K562 (cell line): Measurements from ENCODE around the gene PTP4A1. TPM values are rescaled to one million over a fixed set of nuclear protein-coding genes. Genes with fewer than 3 reads are reported as not detected.

Experiments used
- ATF1 ChIP-seq, 2 experiments: fragments of 450-650 bp in 1 of 2; IDR thresholded peaks; 2 replicates each; pipeline ENCODE4 v1.6.1; 2016; ENCODE audit warnings: missing compliant biosample characterization in 1 of 2, missing genetic modification characterization in 1 of 2
- EZH2 ChIP-seq: IDR thresholded peaks from 2 replicates; pipeline ENCODE4 v1.6.1; 2012; ENCODE audit warnings: low read depth, mild to moderate bottlenecking, inconsistent platforms, low read length, borderline replicate concordance
- HLTF ChIP-seq: fragments of 450-650 bp; IDR thresholded peaks from 2 replicates; pipeline ENCODE4 v1.6.1; 2016
- HMGN3 ChIP-seq: IDR thresholded peaks from 2 replicates; pipeline ENCODE4 v1.6.1; 2011; ENCODE audit warnings: borderline replicate concordance, low read depth, mild to moderate bottlenecking, mixed read lengths, low read length; ENCODE audit not compliant: insufficient read length; ENCODE audit errors: extremely low read depth
- NCOA4 ChIP-seq: fragments of 450-650 bp; IDR thresholded peaks from 2 replicates; pipeline ENCODE4 v1.6.1; 2018; ENCODE audit warnings: mild to moderate bottlenecking; ENCODE audit not compliant: partially characterized antibody
- NR3C1 ChIP-seq: sonication (generic); formaldehyde crosslinking; IDR thresholded peaks from 2 replicates; pipeline ENCODE4 v1.8.1; 2022; ENCODE audit warnings: missing genetic modification reagents
- RAD21 ChIP-seq, 2 experiments: fragments of 250-450 bp in 1 of 2; fragments of 450-650 bp in 1 of 2; sonication (Bioruptor Pico) in 1 of 2; formaldehyde crosslinking in 1 of 2; IDR thresholded peaks in 1 of 2; conservative IDR thresholded peaks in 1 of 2; 2 replicates each; pipeline versions ENCODE4 v1.4.0 to v1.8.0; 2020 to 2022; ENCODE audit warnings: mild to moderate bottlenecking in 2 of 2, moderate library complexity in 1 of 2
- RBM15 ChIP-seq: fragments of 200-400 bp; formaldehyde crosslinking; IDR thresholded peaks from 2 replicates; pipeline ENCODE4 v1.6.1; 2018; ENCODE audit warnings: mild to moderate bottlenecking, low read length, moderate library complexity; ENCODE audit not compliant: insufficient read depth
- RFX5 ChIP-seq: IDR thresholded peaks from 2 replicates; pipeline ENCODE4 v1.6.1; 2011; ENCODE audit warnings: low read depth, mild to moderate bottlenecking, improper control_type of control experiment, low read length
- SAP30 ChIP-seq: fragments of 200-600 bp; sonication (generic); IDR thresholded peaks from 2 replicates; pipeline ENCODE4 v1.6.1; 2012; ENCODE audit warnings: borderline replicate concordance, low read depth, mild to moderate bottlenecking, moderate library complexity, low read length, control low read depth, inconsistent platforms; ENCODE audit not compliant: insufficient read depth, poor library complexity, severe bottlenecking
- TBP ChIP-seq: optimal IDR thresholded peaks from 2 replicates; pipeline ENCODE3; 2011; ENCODE audit warnings: low read depth, low read length, improper control_type of control experiment
- ZBTB7A ChIP-seq: IDR thresholded peaks from 2 replicates; pipeline ENCODE4 v1.6.1; 2011; ENCODE audit warnings: low read depth, mild to moderate bottlenecking, low read length, moderate library complexity, borderline replicate concordance; ENCODE audit not compliant: control insufficient read depth
- ZNF134 ChIP-seq: fragments of 250-450 bp; sonication (Bioruptor Pico); conservative IDR thresholded peaks from 2 replicates; pipeline ENCODE4 v1.4.0; 2020
- ZNF311 ChIP-seq: fragments of 250-450 bp; sonication (Bioruptor Pico); IDR thresholded peaks from 2 replicates; pipeline ENCODE4 v1.4.0; 2020; ENCODE audit warnings: mild to moderate bottlenecking, moderate library complexity
- ZNF347 ChIP-seq: fragments of 450-650 bp; formaldehyde crosslinking; IDR thresholded peaks from 2 replicates; pipeline ENCODE4 v1.4.0; 2020; ENCODE audit warnings: low read depth, mild to moderate bottlenecking, moderate library complexity
- ZNF780A ChIP-seq: fragments of 250-450 bp; sonication (Bioruptor Pico); IDR thresholded peaks from 2 replicates; pipeline ENCODE4 v1.5.0; 2021; ENCODE audit warnings: mild to moderate bottlenecking
- polyA plus RNA-seq, 8 experiments: library from polyadenylated mRNA; depleted of rRNA in 4 of 8; stranded (reverse) in 5 of 8; unstranded in 3 of 8; fragments of >200 nt; fragmentation: Nextera tagmentation in 2 of 8; fragmentation: Illumina TruSeq in 1 of 8; extraction: Ambion mirVana in 2 of 8; extraction: Trizol in 1 of 8; gene quantifications; 2 replicates each; pipeline versions ENCODE4 v1.2.1 to v1.2.3, GENCODE V29; 2011 to 2014; ENCODE audit warnings: inconsistent platforms in 1 of 8, missing spikeins in 1 of 8
- total RNA-seq, 7 experiments: library from RNA; depleted of rRNA in 6 of 7; stranded (reverse); fragments of >200 nt in 6 of 7; fragmentation: Illumina TruSeq in 2 of 7; extraction: Trizol in 2 of 7; gene quantifications; 2 replicates each; pipeline versions ENCODE4 v1.2.1 to v1.2.3, GENCODE V29; 2011 to 2021; ENCODE audit warnings: low replicate concordance in 1 of 7
- TF ChIP-seq, protein P1 (sequence below): fragments of 450-650 bp; IDR thresholded peaks from 2 replicates; pipeline ENCODE4 v1.6.1; 2018; ENCODE audit warnings: mild to moderate bottlenecking, low read depth; ENCODE audit not compliant: partially characterized antibody
- TF ChIP-seq, protein P2 (sequence below), 2 experiments: fragments of 450-650 bp; IDR thresholded peaks; 2 replicates each; pipeline ENCODE4 v1.6.1; 2016
- TF ChIP-seq, protein P3 (sequence below): fragments of 450-650 bp; formaldehyde crosslinking; IDR thresholded peaks from 2 replicates; pipeline ENCODE4 v1.4.0; 2020; ENCODE audit warnings: mild to moderate bottlenecking, mixed read lengths
- TF ChIP-seq, protein P4 (sequence below): fragments of 250-450 bp; sonication (Bioruptor Pico); IDR thresholded peaks from 2 replicates; pipeline ENCODE4 v1.8.0; 2022; ENCODE audit warnings: moderate library complexity, mild to moderate bottlenecking, inconsistent platforms

Gene PTP4A1
- total and polyA plus RNA-seq, 9 of the 15 experiments (the other 6 are each of a cell fraction or from before 2014, with no cell fraction given) = 3.7 to 67.5 (median 13.1) TPM

DNA sequence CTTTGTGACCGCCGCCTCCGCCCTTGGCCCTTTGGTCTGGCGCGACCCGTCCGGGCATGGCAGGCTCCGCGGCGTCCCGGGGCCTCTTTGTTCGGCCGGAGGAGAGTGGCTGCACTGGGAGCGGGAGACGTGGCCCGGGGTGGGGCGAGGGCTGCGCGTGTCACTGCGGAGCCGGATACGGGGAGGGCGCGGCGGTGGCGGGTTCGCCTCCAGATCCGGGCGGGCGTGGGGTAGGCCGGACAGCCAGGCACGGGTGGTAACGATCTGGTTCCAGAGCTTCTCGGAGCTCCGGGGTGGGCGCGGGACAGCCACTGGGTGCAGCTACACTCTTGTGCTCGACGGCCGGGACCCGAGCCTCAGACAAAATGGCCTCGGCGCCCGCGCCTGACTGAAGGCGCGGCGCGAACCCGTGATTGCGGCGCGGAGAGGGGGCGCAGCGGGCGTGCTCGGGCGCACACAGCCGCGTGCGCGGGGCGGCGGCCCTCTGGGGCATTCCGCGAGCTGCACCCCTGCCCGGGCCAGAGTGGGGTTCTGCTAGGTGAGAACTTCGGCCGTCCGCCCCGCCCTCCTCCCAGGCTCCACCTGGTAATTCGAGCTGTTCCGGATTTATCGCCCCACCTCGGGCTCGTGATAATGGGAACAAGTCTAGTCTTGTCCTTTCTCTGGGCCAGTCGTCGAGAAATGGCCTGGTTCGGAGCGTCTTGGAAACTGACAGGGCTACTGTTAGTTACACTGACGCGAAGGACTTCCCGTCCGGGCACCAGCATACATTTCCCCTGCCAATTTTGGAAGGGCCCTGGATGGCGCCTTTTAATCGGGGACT is 1.0 kb downstream of the PTP4A1 start (continued):
- TF ChIP-seq, protein P1, sequence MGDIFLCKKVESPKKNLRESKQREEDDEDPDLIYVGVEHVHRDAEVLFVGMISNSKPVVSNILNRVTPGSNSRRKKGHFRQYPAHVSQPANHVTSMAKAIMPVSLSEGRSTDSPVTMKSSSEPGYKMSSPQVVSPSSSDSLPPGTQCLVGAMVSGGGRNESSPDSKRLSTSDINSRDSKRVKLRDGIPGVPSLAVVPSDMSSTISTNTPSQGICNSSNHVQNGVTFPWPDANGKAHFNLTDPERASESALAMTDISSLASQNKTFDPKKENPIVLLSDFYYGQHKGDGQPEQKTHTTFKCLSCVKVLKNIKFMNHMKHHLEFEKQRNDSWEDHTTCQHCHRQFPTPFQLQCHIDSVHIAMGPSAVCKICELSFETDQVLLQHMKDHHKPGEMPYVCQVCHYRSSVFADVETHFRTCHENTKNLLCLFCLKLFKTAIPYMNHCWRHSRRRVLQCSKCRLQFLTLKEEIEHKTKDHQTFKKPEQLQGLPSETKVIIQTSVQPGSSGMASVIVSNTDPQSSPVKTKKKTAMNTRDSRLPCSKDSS = no peak
- TF ChIP-seq RFX5 = no peak
- no peak for TF ChIP-seq ZNF347 (CRISPR knock-in tag)
- no peak for TF ChIP-seq SAP30
- TF ChIP-seq, protein P2, sequence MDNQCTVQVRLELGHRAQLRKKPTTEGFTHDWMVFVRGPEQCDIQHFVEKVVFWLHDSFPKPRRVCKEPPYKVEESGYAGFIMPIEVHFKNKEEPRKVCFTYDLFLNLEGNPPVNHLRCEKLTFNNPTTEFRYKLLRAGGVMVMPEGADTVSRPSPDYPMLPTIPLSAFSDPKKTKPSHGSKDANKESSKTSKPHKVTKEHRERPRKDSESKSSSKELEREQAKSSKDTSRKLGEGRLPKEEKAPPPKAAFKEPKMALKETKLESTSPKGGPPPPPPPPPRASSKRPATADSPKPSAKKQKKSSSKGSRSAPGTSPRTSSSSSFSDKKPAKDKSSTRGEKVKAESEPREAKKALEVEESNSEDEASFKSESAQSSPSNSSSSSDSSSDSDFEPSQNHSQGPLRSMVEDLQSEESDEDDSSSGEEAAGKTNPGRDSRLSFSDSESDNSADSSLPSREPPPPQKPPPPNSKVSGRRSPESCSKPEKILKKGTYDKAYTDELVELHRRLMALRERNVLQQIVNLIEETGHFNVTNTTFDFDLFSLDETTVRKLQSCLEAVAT (IDR thresholded peaks at IDR 0.05) = peak in 1 of 2 experiments; percentile 59; a peak in 1 of 4 replicates
- TF ChIP-seq ATF1 (CRISPR knock-in tag; IDR thresholded peaks at IDR 0.05) = no peak
- peak; percentile 58 for TF ChIP-seq ATF1 (tag; IDR thresholded peaks at IDR 0.05)
- TF ChIP-seq, protein P3, sequence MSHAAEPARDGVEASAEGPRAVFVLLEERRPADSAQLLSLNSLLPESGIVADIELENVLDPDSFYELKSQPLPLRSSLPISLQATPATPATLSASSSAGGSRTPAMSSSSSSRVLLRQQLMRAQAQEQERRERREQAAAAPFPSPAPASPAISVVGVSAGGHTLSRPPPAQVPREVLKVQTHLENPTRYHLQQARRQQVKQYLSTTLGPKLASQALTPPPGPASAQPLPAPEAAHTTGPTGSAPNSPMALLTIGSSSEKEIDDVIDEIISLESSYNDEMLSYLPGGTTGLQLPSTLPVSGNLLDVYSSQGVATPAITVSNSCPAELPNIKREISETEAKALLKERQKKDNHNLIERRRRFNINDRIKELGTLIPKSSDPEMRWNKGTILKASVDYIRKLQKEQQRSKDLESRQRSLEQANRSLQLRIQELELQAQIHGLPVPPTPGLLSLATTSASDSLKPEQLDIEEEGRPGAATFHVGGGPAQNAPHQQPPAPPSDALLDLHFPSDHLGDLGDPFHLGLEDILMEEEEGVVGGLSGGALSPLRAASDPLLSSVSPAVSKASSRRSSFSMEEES (CRISPR knock-in tag) = peak; percentile 1; the same call in 1 of the 2 replicates
- no peak for TF ChIP-seq ZNF134 (CRISPR knock-in tag)
- no peak for TF ChIP-seq NR3C1
- TF ChIP-seq HMGN3 = peak; percentile 58
- no peak for TF ChIP-seq RBM15
- TF ChIP-seq TBP = peak; percentile 45
- TF ChIP-seq ZNF780A = no peak
- TF ChIP-seq HLTF = no peak
- TF ChIP-seq RAD21 (CRISPR knock-in tag; conservative IDR thresholded peaks at IDR 0.05 in 1 of 2, IDR thresholded peaks at IDR 0.05 in 1 of 2) = no peak
- peak; percentile 45; the same call in 1 of the 2 replicates for TF ChIP-seq ZBTB7A
- no peak for TF ChIP-seq NCOA4
- TF ChIP-seq, protein P4, sequence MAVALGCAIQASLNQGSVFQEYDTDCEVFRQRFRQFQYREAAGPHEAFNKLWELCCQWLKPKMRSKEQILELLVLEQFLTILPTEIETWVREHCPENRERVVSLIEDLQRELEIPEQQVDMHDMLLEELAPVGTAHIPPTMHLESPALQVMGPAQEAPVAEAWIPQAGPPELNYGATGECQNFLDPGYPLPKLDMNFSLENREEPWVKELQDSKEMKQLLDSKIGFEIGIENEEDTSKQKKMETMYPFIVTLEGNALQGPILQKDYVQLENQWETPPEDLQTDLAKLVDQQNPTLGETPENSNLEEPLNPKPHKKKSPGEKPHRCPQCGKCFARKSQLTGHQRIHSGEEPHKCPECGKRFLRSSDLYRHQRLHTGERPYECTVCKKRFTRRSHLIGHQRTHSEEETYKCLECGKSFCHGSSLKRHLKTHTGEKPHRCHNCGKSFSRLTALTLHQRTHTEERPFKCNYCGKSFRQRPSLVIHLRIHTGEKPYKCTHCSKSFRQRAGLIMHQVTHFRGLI (CRISPR knock-in tag) = 0 out of 2 replicates have a peak, but pooled peaks have one; percentile 14
- no peak for TF ChIP-seq ZNF311 (CRISPR knock-in tag)
- no peak for TF ChIP-seq EZH2
